ENCODE results near the gene TULP4.

- no peak for TF ChIP-seq CTCF (conservative IDR thresholded peaks at IDR 0.05; ENCODE audit: low read length)
- no peak for TF ChIP-seq EZH2phosphoT487 (IDR thresholded peaks at IDR 0.05; ENCODE audit: borderline replicate concordance)
Observed at GRCh38 chr6:158448856-158449255, 136.6 kb downstream of the TULP4 start.

Data from Loucy (cell line).